SJSA1 (cell line): Measurements from ENCODE around the gene HDGFL3. TPM values are rescaled to one million over a fixed set of nuclear protein-coding genes. Genes with fewer than 3 reads are reported as not detected.

Experiments
- DNase-seq, 2 experiments: peaks; one replicate each; pipeline ENCODE4 v3.0.0-alpha.2; 2015 to 2020; ENCODE audit warnings: low spot score in 2 of 2, low read depth in 1 of 2
- H3K27ac ChIP-seq: fragments of 250-450 bp; sonication (Bioruptor Pico); 2 replicates; pipeline ENCODE4 v1.5.1; 2020; ENCODE audit warnings: mild to moderate bottlenecking, moderate library complexity
- H3K27me3 ChIP-seq: fragments of 250-450 bp; sonication (Bioruptor Pico); replicated peaks from 2 replicates; pipeline ENCODE4 v1.5.1; 2020; ENCODE audit warnings: mild to moderate bottlenecking, moderate library complexity
- H3K36me3 ChIP-seq: fragments of 250-450 bp; sonication (Bioruptor Pico); 2 replicates; pipeline ENCODE4 v1.5.1; 2020; ENCODE audit warnings: mild to moderate bottlenecking
- H3K4me1 ChIP-seq: fragments of 250-450 bp; sonication (Bioruptor Pico); replicated peaks from 2 replicates; pipeline ENCODE4 v1.6.1; 2021; ENCODE audit warnings: mild to moderate bottlenecking
- H3K4me3 ChIP-seq: fragments of 250-450 bp; sonication (Bioruptor Pico); 2 replicates; pipeline ENCODE4 v1.5.1; 2020; ENCODE audit warnings: mild to moderate bottlenecking
- H3K9me3 ChIP-seq: fragments of 250-450 bp; sonication (Bioruptor Pico); replicated peaks from 2 replicates; pipeline ENCODE4 v1.5.1; 2020; ENCODE audit warnings: mild to moderate bottlenecking
- total RNA-seq: library from RNA; depleted of rRNA; stranded (reverse); fragments of >200 nt; shearing (Covaris generic); gene quantifications from 2 replicates; pipeline ENCODE4 v1.2.3, GENCODE V29; 2014

HDGFL3 gene
- total RNA-seq, 1 experiment from 2014 or later: 93.9 TPM

DNA sequence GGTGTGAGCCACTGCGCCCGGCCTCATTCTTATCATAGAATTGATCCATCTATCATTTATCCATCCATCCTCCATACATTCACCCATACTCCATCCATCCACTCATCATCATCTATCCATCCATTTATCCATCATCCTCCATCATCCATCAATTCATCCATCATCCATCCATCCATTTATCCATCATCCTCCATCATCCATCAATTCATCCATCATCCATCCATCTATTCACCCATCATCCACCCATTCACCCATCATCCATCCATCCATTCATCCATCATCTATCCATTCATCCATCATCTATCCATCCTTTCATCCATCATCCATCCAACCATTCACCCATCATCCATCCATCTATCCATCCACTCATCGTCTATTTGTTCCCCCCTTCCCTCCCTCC is 96.5 kb downstream of the HDGFL3 start:
- Histone ChIP-seq H3K27ac (no peak overlapping the region), H3K4me3 (no peak overlapping the region), H3K36me3 (no peaks in the 10 kb centered on the region; the same call in 1 of the 2 replicates), H3K9me3 (no peaks in the 10 kb centered on the region), H3K27me3 (peaks cover 19% of the 10 kb centered on the region), H3K4me1 (peaks cover 34% of the 10 kb centered on the region)
- DNase-seq: no peak

DNA sequence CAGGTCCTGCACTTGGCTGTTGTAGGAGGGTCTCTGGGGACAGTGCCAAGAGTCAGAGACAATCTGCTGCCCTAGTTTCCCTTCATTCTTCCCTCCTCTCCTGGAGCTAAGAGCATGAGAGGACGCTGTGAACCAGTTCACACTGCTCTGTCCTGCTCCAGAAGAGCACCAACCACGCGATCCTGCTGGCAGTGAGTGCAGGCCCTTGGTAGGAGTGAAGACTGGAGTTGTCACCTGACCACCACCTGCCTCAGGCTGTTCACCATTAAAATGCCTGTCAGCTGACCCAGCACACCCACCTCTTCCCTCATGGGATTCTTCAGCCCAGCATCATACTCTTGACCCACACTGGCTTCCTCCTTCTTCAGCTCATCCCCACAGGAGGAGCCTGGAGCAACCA is 97.2 kb downstream of the HDGFL3 start:
- Histone ChIP-seq H3K9me3 (no peaks in the 10 kb centered on the region), H3K4me3 (no peak overlapping the region), H3K27me3 (peaks cover 19% of the 10 kb centered on the region), H3K36me3 (no peaks in the 10 kb centered on the region; the same call in 1 of the 2 replicates), H3K27ac (no peak overlapping the region), H3K4me1 (peaks cover 34% of the 10 kb centered on the region)
- no peak for DNase-seq

DNA sequence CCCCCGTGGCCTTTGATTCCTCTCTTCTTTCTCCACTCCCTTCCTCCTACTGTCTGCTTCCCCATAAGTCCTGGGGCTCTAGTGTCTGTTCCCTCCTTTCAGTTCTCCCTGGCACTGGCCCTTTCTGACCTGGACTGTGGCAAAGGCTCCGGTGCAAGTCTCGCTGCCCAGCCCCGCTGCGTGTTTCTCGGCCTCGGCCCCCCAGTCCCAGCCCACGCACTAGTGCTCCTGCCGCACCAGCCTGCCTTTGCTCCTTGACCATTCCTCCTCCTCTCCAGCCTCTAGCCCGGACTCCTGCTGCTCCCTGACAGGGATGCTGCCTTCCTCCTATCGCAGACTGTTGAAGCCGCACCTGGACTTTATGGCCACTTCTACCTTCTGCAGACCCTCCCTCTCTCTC is 98.1 kb downstream of the HDGFL3 start:
- no peak overlapping the region for H3K27ac ChIP-seq

DNA sequence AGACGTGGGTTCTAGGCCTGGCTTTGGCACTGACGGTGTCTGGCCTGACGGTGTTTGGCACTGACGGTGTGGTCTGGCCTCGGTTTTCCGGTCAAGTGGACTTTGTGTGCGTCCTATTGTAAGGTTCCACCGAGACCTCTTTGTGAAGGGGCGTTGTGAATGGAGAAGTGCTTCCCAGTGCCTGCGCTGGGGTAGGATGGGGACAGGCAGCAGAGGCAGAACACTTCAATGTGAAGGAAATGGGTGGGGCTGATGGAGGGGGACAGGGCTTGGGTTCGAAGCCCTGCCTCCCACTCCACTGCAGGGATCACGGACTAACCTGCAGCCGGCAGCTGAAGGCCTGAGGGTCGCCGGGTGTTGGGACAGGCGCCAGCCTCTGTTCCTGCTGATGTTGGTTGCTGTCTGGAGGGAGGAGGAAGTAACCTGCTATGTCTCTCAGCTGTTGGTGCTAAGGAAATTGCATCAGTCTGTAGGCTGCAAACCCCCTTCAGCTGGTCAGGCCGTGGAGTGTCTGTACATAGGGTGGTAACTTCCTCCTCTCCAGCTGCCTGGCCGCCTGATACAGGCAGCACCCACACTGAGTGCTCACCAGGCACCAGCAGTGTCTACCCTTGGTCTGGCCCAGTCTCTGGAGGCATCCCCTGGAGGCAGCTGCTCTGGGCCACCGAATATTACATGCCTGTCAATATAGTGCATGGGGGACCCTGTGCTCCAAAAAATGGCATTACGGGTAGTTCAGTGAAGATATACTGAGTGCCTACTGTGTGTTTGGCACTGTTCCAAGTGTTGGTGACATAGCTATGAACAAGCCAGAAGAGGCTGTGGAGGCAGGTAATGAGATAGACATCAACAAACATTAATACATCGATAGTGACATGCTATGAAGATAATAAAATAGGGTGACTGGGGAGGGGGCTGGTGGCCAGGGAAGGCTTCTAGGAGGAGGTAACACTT is 99.1 kb downstream of the HDGFL3 start:
- Histone ChIP-seq H3K27me3 (peaks cover 19% of the 10 kb centered on the region), H3K4me1 (peaks cover 34% of the 10 kb centered on the region), H3K9me3 (no peaks in the 10 kb centered on the region), H3K36me3 (no peaks in the 10 kb centered on the region; the same call in 1 of the 2 replicates), H3K4me3 (peak overlapping the region; percentile 47; the same call in 1 of the 2 replicates), H3K27ac (no peak overlapping the region)
- DNase-seq: no peak

More for the DNA sequence above, 98.1 kb downstream of the HDGFL3 start:
- DNase-seq: no peak
- peaks cover 34% of the 10 kb centered on the region for H3K4me1 ChIP-seq
- peaks cover 19% of the 10 kb centered on the region for H3K27me3 ChIP-seq
- no peak overlapping the region for H3K4me3 ChIP-seq
- no peaks in the 10 kb centered on the region; the same call in 1 of the 2 replicates for H3K36me3 ChIP-seq
- no peaks in the 10 kb centered on the region for H3K9me3 ChIP-seq

DNA sequence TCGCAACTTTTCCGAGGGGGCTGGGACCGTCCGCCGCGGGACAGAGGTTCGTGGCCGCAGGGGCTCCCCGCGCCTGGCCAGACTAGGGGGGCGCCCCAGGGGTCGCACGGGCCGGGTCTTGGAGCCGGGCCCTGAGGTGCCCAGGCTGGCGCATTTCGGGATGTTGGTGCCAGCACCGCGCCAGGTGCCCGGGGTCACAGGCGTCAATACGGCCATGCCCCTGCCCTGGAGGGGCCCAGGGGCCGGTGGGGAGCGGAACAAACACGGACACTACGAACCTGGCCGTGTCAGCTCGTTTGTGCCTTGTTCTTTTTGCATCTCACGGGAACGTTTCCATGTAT is 99.8 kb downstream of the HDGFL3 start:
- H3K4me1 ChIP-seq: peaks cover 26% of the 10 kb centered on the region
- H3K9me3 ChIP-seq: no peaks in the 10 kb centered on the region
- H3K27me3 ChIP-seq: peaks cover 19% of the 10 kb centered on the region
- H3K27ac ChIP-seq: no peak overlapping the region
- DNase-seq: no peak
- peak overlapping the region; percentile 47 for H3K4me3 ChIP-seq
- H3K36me3 ChIP-seq: no peaks in the 10 kb centered on the region; the same call in 1 of the 2 replicates

DNA sequence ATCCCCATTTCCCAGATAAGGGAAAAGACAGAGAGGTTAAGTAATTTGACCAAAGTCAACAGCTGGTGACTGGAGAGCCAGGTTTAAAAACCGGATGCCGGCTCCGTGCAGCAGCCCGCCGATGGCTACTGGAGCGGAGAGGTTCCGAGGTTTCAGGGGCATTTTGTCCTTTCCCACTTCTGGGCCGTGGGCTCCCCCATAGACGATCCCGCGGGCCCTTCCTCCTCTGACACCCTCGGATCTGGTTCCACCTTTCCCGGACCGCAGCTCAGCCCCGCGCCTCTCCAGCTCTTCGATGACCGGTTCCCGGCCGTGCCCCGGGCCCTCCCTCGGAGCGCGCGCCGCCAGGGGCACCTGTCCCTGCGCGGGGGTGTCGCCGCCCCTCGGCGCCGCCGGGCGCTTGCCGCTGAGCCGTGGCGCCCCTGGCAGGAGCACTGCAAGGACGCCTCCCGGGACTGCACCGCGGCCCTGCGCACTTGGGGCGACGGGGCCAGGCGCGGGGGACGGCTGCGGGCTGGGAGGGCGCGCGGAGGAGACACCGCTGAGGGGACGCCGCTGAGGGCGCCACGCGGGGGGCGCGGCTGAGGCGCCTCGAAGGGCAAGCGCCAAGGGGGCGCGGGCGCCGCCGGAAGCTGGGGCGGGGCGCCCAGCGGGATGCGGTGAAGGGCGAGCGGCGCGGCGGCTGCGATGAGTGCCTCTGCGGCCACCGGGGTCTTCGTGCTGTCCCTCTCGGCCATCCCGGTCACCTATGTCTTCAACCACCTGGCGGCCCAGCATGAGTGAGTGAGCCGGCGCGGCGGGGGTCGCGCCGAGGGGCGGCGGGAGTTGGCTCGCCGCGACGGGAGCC is 100.4 kb downstream of the HDGFL3 start, which contains the start of gene TM6SF1:
Gene TM6SF1, plus strand, starts transcription at position 652 of the 847 bp plus-strand sequence. Its CDS starts 36 bp downstream, at position 688.
- Histone ChIP-seq H3K27me3 (peaks cover 19% of the 10 kb centered on the region), H3K27ac (no peak within 1 kb of the TSS), H3K4me3 (peak within 1 kb of the TSS; percentile 47), H3K4me1 (peaks cover 20% of the 10 kb centered on the region), H3K36me3 (no peaks in the 10 kb centered on the region; the same call in 1 of the 2 replicates), H3K9me3 (no peaks in the 10 kb centered on the region)
- DNase-seq: no peak

DNA sequence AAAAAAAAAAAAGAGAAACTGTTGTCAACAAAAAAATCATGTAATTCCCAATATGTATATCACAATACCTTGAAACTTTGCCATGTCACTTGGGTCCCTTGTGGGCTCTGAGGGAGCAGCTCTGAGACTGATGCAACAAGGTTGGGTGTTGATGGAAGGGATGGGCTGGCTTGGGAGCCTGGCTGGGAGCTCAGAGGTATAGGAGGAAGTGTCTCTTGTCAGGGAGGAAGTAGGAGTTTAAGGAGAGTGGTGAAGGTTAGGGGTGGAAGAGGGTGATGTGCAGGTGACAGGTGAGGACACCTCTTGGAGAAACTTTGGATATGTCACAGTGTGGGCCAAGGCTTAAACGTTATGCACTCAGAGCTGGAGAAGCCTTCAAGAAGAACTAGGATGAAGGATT is 102.2 kb downstream of the HDGFL3 start:
- peaks cover 12% of the 10 kb centered on the region for H3K4me1 ChIP-seq
- H3K9me3 ChIP-seq: no peaks in the 10 kb centered on the region
- DNase-seq: no peak
- no peak overlapping the region for H3K27ac ChIP-seq
- H3K36me3 ChIP-seq: no peaks in the 10 kb centered on the region; the same call in 1 of the 2 replicates
- H3K4me3 ChIP-seq: no peak overlapping the region
- H3K27me3 ChIP-seq: peaks cover 19% of the 10 kb centered on the region

DNA sequence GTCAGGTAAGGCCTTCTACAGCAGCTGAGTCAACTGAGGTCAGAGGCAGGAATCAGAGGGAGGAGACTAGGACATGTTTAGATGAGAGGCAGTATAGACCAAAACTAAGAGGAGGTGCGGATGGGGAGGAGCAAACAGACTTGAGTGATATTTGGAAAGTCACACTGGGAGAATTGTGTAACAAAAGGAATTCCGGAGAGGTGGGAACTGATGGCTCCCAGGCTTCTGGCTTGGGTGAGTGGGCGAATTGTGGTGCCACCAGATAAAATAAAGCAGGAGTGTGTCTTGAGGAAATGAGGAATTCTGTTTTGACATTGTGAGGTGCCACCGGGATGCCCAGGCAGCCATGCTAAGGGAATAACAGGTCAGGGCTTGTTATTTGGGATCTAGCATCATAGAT is 103.5 kb downstream of the HDGFL3 start:
- no peak overlapping the region for H3K27ac ChIP-seq
- no peaks in the 10 kb centered on the region; the same call in 1 of the 2 replicates for H3K36me3 ChIP-seq
- H3K4me3 ChIP-seq: no peak overlapping the region
- peaks cover 24% of the 10 kb centered on the region for H3K27me3 ChIP-seq
- no peaks in the 10 kb centered on the region for H3K9me3 ChIP-seq
- no peak for DNase-seq
- peaks cover 12% of the 10 kb centered on the region for H3K4me1 ChIP-seq

DNA sequence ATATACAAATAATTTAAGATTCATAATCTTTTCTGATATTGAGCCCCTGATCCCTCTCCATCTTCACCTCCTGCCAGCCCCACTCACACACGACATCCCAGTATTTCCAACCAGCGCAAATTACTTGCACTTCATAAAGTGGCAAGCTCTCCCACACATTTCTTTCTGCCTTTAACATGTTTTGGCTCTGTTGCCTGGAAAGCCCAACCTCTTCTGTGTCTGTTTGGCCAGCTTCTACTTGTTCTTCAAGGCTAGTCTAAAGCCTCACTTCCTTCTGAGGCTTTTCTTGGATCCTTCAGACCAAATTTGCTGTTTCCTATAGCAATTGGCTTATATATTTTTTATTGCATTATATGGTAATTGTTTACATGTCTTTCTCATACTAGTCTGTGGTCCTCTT is 105.3 kb downstream of the HDGFL3 start:
- H3K27me3 ChIP-seq: peaks cover 12% of the 10 kb centered on the region
- H3K36me3 ChIP-seq: no peaks in the 10 kb centered on the region; the same call in 1 of the 2 replicates
- H3K9me3 ChIP-seq: peaks cover 6% of the 10 kb centered on the region
- DNase-seq: no peak
- H3K4me3 ChIP-seq: no peak overlapping the region
- H3K4me1 ChIP-seq: peaks cover 5% of the 10 kb centered on the region
- H3K27ac ChIP-seq: no peak overlapping the region

DNA sequence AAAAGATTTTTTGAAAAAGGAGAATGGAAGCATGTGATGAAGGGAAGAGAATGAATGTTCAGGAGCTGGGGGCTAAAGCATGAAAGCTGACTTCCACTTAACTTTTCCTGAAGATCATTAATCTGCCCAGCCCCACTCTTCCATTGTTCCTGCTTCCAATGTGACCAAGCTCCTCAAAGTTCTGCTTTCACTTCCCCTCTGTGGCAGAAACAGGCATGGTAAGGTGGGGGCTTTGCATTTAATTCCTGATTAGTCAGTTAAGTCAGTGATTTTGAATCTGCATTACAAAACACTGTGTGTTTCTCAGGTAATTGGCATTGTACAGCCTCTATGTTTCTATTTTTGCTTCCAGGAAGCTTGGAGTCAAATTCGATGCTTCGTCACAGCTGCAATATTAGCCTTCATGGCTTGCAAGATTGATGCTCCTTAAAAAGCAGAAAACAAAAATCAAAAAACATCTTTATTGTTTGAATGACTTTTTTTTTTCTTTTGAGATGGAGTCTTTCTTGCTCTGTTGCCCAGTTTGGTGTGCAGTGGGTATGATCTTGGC is 107.5 kb downstream of the HDGFL3 start:
- DNase-seq: no peak

DNA sequence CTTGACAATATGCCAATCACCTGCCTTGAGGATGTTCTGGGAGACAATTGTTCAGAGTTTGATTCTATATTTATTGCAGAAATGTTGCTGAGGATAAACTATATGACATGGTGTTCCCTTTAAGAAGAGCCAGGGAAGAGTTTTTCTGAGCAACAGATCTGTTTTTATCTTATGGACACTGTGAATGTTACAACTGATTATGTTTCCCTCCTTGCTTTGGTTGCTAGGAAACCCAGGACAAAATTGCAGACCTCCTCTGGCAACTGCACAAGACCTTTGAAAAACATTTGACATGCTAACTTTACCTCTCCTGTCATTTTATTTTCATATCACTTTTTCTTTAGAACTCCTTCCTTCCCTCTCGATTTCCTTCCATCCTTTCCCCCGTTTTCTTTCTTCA is 108.3 kb downstream of the HDGFL3 start:
- DNase-seq: no peak

More for the DNA sequence above, 107.5 kb downstream of the HDGFL3 start:
- no peaks in the 10 kb centered on the region for H3K4me1 ChIP-seq
- no peak overlapping the region for H3K27ac ChIP-seq
- H3K9me3 ChIP-seq: peaks cover 6% of the 10 kb centered on the region
- peaks cover 11% of the 10 kb centered on the region; the same call in 1 of the 2 replicates for H3K27me3 ChIP-seq
- H3K36me3 ChIP-seq: no peaks in the 10 kb centered on the region
- no peak overlapping the region for H3K4me3 ChIP-seq

DNA sequence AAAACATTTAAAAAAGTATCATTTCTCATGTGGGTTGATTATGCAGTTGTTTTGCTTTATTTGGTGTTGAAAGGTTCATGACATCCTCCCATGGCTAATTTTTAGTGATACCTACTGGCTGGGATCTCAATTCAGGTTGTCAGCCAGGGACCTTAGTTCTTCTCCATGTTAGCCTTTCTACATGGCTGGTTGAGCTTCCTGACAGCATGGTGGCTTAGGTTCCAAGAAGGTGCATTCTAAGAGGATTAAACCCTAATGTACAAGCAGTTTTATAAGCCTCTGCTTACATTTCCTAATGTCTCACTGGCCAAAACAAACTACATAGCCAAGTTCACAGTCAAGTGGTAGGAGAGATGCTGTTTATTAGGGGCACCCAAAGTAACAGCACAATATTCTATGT is 109.5 kb downstream of the HDGFL3 start:
- DNase-seq: no peak
- Histone ChIP-seq H3K27ac (no peak overlapping the region), H3K9me3 (peaks cover 6% of the 10 kb centered on the region), H3K27me3 (peaks cover 13% of the 10 kb centered on the region; the same call in 1 of the 2 replicates), H3K4me1 (no peaks in the 10 kb centered on the region), H3K36me3 (no peaks in the 10 kb centered on the region), H3K4me3 (no peak overlapping the region)

More for the DNA sequence above, 108.3 kb downstream of the HDGFL3 start:
- H3K4me3 ChIP-seq: no peak overlapping the region
- H3K36me3 ChIP-seq: no peaks in the 10 kb centered on the region
- no peak overlapping the region for H3K27ac ChIP-seq
- no peaks in the 10 kb centered on the region for H3K4me1 ChIP-seq
- H3K27me3 ChIP-seq: peaks cover 13% of the 10 kb centered on the region; the same call in 1 of the 2 replicates
- H3K9me3 ChIP-seq: peaks cover 6% of the 10 kb centered on the region

DNA sequence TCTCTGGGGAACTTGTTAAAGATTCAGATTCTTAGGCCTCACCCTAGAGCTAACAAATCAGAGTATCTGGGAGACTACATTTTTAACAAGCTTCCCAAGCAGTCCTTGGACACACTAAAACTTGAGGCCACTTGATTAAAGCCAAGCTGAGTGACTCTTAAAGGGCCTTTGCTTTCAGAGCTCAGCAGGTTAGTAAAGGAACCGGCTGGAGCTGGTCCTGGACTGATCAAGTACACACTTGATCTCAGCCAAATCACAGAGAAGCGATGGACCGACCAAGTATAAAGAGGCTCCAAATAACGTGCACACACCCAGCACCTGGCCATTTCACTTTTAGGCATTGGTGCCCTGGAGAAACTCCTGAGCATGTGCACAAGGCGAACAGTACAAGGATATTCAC is 113.0 kb downstream of the HDGFL3 start:
- Histone ChIP-seq H3K27me3 (0 out of 2 replicates have a peak, but pooled peaks cover 10% of the 10 kb centered on the region), H3K4me1 (no peaks in the 10 kb centered on the region), H3K4me3 (no peak overlapping the region), H3K36me3 (no peaks in the 10 kb centered on the region), H3K9me3 (peaks cover 6% of the 10 kb centered on the region), H3K27ac (no peak overlapping the region; the same call in 1 of the 2 replicates)
- no peak for DNase-seq
